ENCODE data around the gene ZNF280D.

GRCh38 chr15:56763141-56763895 is 30.0 kb upstream of the ZNF280D start:
- TF ChIP-seq CTCF (IDR thresholded peaks at IDR 0.05) (no peak), EP300 (IDR thresholded peaks at IDR 0.05) (no peak)
